HFF-Myc (cell line): ENCODE data around the gene DNER.

Experiments used
- DNase-seq: peaks from one replicate; pipeline ENCODE4 v3.0.0-alpha.2; 2011; ENCODE audit warnings: low read depth; ENCODE audit errors: extremely low read depth
- H3K4me3 ChIP-seq: replicated peaks from 2 replicates; pipeline ENCODE4 v1.5.1; 2011; ENCODE audit warnings: low read depth, mild to moderate bottlenecking, control low read depth, low read length
- TF ChIP-seq, protein P1 (sequence below): IDR thresholded peaks from 2 replicates; pipeline ENCODE4 v1.5.1; 2012; ENCODE audit warnings: mild to moderate bottlenecking, low read depth, low read length, control low read depth; ENCODE audit errors: missing control alignments

The DNER gene

DNA sequence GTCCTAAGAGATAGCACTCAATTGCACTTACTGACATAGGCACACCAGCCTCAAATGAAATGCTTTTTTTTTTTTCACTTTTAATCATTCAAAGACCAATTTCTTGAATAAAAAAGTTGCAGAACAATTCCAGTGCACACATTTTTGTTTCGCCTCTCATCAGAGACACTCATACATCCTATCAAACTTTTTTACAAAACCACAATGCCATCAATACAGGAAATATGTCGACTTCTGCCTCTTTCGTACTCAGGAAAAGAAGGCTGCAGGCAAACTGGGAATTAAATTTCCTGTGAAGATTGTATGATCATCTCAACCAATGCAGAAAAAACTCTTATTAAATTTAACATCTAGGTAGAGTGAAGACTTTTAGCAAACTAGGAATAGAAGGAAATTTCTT is 112.4 kb downstream of the DNER start:
- DNase-seq = no peak
- TF ChIP-seq, protein P1, sequence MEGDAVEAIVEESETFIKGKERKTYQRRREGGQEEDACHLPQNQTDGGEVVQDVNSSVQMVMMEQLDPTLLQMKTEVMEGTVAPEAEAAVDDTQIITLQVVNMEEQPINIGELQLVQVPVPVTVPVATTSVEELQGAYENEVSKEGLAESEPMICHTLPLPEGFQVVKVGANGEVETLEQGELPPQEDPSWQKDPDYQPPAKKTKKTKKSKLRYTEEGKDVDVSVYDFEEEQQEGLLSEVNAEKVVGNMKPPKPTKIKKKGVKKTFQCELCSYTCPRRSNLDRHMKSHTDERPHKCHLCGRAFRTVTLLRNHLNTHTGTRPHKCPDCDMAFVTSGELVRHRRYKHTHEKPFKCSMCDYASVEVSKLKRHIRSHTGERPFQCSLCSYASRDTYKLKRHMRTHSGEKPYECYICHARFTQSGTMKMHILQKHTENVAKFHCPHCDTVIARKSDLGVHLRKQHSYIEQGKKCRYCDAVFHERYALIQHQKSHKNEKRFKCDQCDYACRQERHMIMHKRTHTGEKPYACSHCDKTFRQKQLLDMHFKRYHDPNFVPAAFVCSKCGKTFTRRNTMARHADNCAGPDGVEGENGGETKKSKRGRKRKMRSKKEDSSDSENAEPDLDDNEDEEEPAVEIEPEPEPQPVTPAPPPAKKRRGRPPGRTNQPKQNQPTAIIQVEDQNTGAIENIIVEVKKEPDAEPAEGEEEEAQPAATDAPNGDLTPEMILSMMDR = no peak
- H3K4me3 ChIP-seq = no peak overlapping the region

DNA sequence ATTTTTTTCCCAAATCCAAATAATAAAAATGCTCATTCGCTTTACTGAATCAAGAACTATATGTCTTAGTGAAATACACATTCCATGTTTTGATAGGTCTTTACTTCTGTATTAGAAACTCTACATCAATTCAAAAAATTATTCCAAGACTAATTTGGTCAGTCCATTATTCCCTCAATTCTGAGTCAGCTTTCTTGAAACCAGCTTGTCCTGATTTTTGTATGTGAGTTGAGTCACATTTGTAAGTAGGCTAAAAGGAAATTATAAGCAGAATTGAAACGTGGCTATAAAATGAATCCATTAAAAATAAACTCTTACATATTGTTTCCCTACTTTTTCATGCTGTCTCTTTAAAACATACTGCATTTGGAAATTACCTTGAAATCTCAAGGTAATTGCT is 113.0 kb downstream of the DNER start:
- TF ChIP-seq, protein P1 = no peak
- DNase-seq = no peak
- H3K4me3 ChIP-seq = no peak overlapping the region

DNA sequence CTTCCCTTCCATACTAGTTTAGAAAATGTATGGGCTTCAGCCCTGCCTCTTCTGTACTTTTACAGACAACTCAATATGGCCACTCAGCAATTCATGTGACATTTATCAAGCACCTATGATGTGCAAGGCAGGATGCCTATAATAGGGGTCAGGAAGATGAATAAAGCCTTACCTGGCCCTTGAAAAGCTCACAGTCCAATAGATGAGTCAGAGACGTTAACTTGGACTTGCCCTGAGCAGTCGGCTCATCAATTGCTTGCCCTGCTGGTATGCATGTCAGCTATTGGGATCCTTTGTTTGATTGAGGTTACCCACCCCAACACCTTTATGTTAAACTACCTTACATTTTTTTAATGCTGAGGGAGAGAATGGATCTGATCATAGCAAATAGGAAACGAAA is 116.1 kb downstream of the DNER start:
- TF ChIP-seq, protein P1 = no peak
- H3K4me3 ChIP-seq = no peak overlapping the region
- DNase-seq = no peak

DNA sequence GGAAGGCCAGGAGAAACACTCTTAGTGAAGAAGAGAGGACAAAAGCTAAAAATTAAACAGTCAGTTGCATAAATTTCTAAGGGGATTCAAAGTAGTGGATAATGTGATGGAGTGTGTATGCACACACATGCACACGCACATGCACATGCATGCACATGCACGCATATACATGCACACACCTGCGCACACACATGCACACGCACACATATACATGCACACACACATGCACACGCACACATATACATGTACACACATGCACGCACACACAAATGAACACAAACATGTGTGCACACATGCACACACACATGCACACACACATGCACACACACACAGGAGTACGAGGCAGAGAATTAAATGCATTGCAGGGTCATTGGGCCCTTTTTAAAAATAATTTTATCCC is 117.6 kb downstream of the DNER start:
- no peak overlapping the region for H3K4me3 ChIP-seq
- TF ChIP-seq, protein P1 = no peak
- no peak for DNase-seq

DNA sequence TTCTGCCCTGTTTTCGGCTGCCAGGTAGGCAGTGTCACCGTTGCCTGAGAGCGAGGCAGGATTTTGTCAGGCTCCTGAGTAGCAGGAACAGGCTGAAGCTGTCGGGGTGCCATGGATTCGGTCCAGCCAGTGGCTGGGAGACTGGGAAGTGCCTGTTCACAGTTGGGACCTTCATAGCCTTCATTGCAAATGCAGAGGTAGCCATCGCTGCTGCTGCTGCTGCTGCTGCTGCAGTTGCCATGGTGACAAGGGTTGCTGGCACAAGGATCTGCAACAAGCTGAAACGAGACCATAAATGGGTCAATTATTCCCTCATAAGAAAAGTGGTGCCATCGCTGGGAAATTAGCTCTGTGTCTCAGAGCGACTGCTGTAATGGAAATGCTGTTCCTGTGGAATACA is 122.7 kb downstream of the DNER start:
- DNase-seq = no peak
- TF ChIP-seq, protein P1 = no peak

DNA sequence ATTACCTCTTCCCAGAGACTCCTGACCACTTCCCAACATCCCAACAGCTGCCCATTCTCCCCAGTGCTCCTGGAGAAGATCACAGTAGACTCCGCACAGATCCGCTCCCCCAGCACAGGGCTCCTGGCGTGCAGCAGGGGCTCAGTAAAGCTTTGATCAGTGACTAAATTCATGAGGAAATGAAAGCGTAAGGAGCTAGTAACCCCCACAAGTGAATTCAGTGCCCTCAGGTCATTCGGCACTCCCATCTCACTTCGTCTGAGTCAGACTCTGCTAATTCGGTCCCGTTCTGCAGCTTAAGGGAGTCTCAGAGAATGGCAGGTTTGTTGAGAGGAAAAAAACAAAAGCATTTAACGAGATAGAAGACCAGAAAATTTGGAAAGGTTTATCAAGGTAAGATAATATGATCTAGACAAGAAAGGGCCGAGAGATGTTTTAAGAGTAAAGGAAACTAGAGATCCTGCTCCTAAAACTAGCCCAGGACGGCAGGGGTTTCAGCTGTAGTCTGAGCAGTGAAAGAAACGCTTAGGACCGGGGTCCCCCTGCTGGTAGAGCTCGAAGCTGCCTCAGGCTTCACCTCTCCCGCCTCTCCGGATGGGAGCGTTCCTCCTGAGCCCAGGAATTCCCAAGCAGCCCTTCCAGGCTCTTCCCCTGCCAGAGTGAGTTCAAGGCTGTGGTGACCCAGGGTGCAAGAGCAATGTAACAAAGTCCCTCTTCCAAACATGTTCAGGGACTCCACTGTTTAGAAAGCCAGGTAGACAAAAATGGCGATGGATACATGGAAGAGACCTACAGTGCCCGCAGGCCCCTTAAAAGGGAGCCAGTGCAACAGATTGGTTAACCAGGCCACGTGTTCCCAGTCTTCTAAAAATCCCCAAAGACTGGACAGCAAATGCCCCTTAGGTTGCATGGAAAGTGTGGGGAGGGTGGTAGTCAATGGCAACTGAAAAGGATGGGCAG is 127.3 kb downstream of the DNER start:
- TF ChIP-seq, protein P1 = peak; percentile 90
- H3K4me3 ChIP-seq = 0 out of 2 replicates have a peak overlapping the region, but pooled peaks have one; percentile 8
- peak; percentile 65 for DNase-seq

More for the DNA sequence above, 122.7 kb downstream of the DNER start:
- no peak overlapping the region for H3K4me3 ChIP-seq
